ENCODE results near the gene BTBD16.

Gene BTBD16

DNA sequence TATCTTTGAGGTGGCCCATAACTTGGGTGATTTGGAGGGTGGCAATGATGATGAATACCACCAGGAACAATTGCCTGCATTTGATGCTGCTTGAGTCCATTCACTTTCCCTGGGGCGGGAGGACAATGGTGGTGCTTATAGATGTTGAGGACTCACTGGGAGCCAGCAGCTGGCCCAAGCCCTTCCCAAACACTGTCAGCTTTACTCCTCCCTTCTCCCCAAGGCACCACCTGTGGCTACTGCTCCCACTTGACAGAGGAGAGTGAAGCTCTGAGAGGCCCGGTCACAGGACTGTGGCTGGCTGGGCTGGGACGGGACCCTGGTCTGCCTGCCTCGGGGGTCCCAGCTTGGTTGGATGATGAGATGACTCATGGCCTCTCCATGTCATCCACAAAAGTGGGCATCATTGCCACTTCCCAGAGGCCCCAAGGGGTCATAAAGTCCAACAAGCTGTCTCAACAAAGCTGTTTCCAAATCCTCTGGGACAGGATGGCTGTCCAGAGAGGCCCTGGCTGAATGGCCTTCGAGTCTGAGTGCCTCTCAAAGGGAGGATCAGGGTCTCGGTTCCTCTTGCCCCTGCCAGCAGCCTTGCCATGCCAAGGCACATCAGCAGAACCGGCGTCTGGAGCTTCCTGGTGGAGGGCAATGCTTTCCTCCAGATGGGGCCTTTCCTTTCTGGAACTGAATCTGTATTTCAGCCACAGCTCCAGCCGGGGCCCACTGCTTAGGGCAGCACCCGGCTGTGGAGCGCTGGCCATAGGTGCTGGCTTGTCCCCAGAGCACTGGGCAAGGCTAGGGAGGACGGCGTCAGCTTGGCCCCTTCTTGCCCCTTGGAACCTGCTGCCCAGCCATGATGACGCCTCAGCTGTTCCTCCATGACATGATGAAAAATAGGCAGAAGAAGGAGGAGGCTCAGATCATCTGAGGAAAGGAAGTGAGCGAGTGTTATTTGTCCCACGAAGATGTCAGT lies 56.4 kb downstream of the BTBD16 start:
- Histone ChIP-seq H3K4me1 (ENCODE audit: control insufficient read depth, insufficient read depth, low read length) (peaks cover 14% of the 10 kb centered on the region), H3K36me3 (ENCODE audit: insufficient read depth, low read length) (no peaks in the 10 kb centered on the region), H3K4me3 (ENCODE audit: low read length) (no peak overlapping the region), H3K9ac (ENCODE audit: low read depth, low read length) (no peak overlapping the region), H3K4me2 (ENCODE audit: low read length) (no peak overlapping the region), H3K27me3 (ENCODE audit: control insufficient read depth, insufficient read depth, low read length) (peaks cover 26% of the 10 kb centered on the region), H3K9me3 (replicated peaks; ENCODE audit: low read length) (no peaks in the 10 kb centered on the region)

DNA sequence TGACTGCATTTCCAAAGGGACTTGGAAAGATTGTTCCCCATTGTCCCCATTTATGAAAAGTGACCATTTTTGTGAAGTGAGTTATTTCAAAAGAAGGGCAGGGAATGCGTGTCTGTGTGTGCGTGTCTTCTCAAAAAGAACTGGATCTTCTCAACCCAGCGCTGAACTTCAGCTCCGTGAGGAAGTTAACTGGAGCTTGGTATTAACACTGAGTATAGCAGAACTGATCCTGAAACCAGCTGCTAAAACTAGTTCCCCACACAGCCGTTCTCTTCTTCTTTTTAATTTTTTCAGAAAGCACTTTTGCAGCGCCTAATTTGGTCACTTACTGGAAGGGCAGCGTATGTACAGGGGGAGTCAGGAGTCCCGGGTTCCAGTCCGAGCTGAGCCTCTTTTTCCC lies 57.6 kb downstream of the BTBD16 start:
- H3K4me2 ChIP-seq (ENCODE audit: low read length) = no peak overlapping the region
- no peak overlapping the region for H3K9ac ChIP-seq (ENCODE audit: low read depth, low read length)
- peaks cover 13% of the 10 kb centered on the region for H3K4me1 ChIP-seq (ENCODE audit: control insufficient read depth, insufficient read depth, low read length)
- no peak overlapping the region for H3K4me3 ChIP-seq (ENCODE audit: low read length)
- peaks cover 26% of the 10 kb centered on the region for H3K27me3 ChIP-seq (ENCODE audit: control insufficient read depth, insufficient read depth, low read length)
- H3K9me3 ChIP-seq (replicated peaks; ENCODE audit: low read length) = no peaks in the 10 kb centered on the region
- no peaks in the 10 kb centered on the region for H3K36me3 ChIP-seq (ENCODE audit: insufficient read depth, low read length)

DNA sequence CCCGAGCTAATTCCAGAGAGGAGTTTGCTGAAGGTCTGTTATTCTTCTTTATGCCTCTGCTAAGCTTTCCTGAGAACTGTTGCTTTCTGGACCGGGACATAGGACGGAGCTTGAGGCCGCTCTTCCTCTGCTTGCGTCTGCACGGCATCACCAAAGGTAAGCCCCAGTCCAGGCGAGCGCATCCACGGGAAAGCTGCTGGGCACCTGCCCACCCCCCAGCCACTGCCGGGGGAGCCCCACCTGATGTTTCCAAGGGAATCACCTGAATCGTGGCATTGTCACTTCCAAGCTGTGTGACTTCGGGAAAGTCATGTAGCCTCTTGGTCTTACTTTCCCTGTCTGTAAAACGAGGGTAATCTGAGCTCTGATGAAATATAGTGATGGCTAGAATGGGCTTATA lies 58.3 kb downstream of the BTBD16 start:
- Histone ChIP-seq H3K36me3 (ENCODE audit: insufficient read depth, low read length) (no peaks in the 10 kb centered on the region), H3K4me1 (ENCODE audit: control insufficient read depth, insufficient read depth, low read length) (peaks cover 7% of the 10 kb centered on the region), H3K4me2 (ENCODE audit: low read length) (no peak overlapping the region), H3K9me3 (replicated peaks; ENCODE audit: low read length) (no peaks in the 10 kb centered on the region), H3K4me3 (ENCODE audit: low read length) (no peak overlapping the region), H3K27me3 (ENCODE audit: control insufficient read depth, insufficient read depth, low read length) (peaks cover 26% of the 10 kb centered on the region), H3K9ac (ENCODE audit: low read depth, low read length) (no peak overlapping the region)

DNA sequence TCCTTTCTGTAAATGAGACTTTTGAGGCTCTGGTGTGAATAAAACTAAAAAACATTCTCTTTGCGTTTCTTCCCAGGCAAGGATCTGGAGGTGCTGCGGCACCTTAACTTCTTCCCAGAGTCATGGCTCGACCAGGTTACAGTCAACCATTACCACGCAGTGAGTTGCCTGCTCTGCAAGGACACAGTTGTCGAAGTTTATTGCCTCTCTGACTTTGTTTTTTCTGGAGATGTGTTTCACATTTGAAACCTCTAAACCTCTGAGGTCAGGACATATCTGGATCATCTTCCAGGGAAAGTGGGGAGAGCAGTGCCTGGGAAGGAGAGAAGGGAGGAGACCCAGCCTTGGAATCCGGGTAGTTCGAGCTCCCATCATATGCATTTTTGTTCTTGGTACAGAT lies 60.0 kb downstream of the BTBD16 start:
- H3K4me1 ChIP-seq (ENCODE audit: control insufficient read depth, insufficient read depth, low read length) = no peaks in the 10 kb centered on the region
- H3K9ac ChIP-seq (ENCODE audit: low read depth, low read length) = no peak overlapping the region
- no peaks in the 10 kb centered on the region for H3K36me3 ChIP-seq (ENCODE audit: insufficient read depth, low read length)
- H3K9me3 ChIP-seq (replicated peaks; ENCODE audit: low read length) = no peaks in the 10 kb centered on the region
- peaks cover 26% of the 10 kb centered on the region for H3K27me3 ChIP-seq (ENCODE audit: control insufficient read depth, insufficient read depth, low read length)
- H3K4me3 ChIP-seq (ENCODE audit: low read length) = no peak overlapping the region
- H3K4me2 ChIP-seq (ENCODE audit: low read length) = no peak overlapping the region

DNA sequence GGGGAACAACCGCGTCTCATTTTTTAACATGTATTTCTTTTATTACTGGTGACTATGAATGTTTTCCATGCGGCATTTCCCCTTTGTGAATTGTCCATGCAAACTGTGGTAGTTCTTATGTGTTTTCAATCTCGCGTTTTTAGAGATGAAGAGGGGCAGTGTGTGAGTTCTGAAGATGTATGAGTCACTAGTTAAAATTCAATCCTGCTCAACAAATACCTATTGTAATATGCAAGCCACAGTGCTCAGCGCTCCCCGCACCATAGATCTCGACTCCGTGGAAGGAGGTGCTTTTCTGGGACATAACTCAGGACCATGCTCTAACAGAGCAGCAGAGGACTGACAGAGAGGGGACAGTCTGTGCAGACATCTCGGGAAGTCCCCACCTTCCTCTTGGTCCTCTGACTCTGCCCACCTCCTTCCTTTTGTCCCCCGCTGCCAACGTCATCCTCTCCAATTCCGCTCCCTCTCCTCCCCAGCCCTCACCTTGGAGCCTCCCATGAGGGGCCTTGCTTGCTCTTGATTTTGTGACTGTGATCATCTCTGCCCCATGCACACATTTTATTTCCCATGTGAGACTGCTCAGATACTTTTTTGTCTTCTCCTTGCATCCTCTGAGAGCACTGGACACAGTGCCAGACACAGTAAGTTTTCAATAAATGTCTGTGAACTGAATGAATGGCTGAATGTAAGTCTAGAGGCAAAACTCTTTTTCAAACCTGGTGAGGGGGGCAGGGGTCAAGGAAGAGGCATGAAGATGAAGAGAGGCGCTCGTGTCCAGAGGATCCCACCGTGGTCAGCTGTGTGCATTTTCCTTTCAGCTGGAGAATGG lies 60.7 kb downstream of the BTBD16 start:
- Histone ChIP-seq H3K4me1 (ENCODE audit: control insufficient read depth, insufficient read depth, low read length) (no peaks in the 10 kb centered on the region), H3K9ac (ENCODE audit: low read depth, low read length) (no peak overlapping the region), H3K36me3 (ENCODE audit: insufficient read depth, low read length) (no peaks in the 10 kb centered on the region), H3K4me3 (ENCODE audit: low read length) (no peak overlapping the region), H3K27me3 (ENCODE audit: control insufficient read depth, insufficient read depth, low read length) (peaks cover 26% of the 10 kb centered on the region), H3K9me3 (replicated peaks; ENCODE audit: low read length) (no peaks in the 10 kb centered on the region), H3K4me2 (ENCODE audit: low read length) (no peak overlapping the region)

DNA sequence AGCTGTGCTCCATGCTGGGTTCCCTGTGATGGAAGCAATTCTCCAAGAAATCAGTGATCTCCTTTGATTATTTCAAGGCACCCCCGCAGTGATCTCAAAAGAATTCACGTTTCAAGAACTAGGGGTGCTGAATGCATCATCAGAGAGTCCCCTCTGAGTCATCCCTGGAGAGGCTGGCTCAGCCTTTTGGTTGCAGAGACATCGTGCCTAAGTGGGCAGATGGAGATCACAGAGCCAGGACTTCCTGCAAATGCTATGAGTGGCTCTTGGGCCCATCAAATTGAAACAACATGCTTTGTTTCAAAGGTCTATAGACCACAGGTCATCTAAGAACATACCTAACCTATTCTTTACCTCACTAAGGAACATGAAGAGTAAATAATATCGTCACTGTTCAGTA lies 61.9 kb downstream of the BTBD16 start:
- Histone ChIP-seq H3K9me3 (replicated peaks; ENCODE audit: low read length) (no peaks in the 10 kb centered on the region), H3K9ac (ENCODE audit: low read depth, low read length) (no peak overlapping the region), H3K27me3 (ENCODE audit: control insufficient read depth, insufficient read depth, low read length) (peaks cover 26% of the 10 kb centered on the region), H3K4me1 (ENCODE audit: control insufficient read depth, insufficient read depth, low read length) (no peaks in the 10 kb centered on the region), H3K4me3 (ENCODE audit: low read length) (no peak overlapping the region), H3K4me2 (ENCODE audit: low read length) (no peak overlapping the region), H3K36me3 (ENCODE audit: insufficient read depth, low read length) (no peaks in the 10 kb centered on the region)

DNA sequence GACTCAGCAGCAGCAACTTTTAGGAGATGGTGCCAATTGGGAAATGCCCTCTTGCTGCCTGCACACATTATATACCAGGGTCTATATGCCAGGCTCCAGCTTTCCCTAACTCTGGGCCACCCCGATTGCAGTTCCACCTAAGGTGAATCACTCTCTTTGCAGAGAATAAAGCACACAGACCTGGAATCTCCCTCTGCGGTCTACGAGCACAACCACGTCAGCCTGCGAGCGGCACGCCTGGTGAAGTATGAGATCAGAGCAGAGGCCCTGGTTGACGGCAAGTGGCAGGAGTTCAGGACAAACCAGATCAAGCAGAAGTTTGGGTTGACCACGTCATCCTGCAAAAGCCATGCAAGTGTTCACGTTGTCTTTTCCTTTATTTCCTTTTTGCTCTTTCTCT lies 65.2 kb downstream of the BTBD16 start:
- H3K9ac ChIP-seq (ENCODE audit: low read depth, low read length) = no peak overlapping the region
- H3K4me2 ChIP-seq (ENCODE audit: low read length) = no peak overlapping the region
- H3K36me3 ChIP-seq (ENCODE audit: insufficient read depth, low read length) = no peaks in the 10 kb centered on the region
- H3K9me3 ChIP-seq (replicated peaks; ENCODE audit: low read length) = no peaks in the 10 kb centered on the region
- no peak overlapping the region for H3K4me3 ChIP-seq (ENCODE audit: low read length)
- peaks cover 8% of the 10 kb centered on the region for H3K27me3 ChIP-seq (ENCODE audit: control insufficient read depth, insufficient read depth, low read length)
- no peaks in the 10 kb centered on the region for H3K4me1 ChIP-seq (ENCODE audit: control insufficient read depth, insufficient read depth, low read length)

DNA sequence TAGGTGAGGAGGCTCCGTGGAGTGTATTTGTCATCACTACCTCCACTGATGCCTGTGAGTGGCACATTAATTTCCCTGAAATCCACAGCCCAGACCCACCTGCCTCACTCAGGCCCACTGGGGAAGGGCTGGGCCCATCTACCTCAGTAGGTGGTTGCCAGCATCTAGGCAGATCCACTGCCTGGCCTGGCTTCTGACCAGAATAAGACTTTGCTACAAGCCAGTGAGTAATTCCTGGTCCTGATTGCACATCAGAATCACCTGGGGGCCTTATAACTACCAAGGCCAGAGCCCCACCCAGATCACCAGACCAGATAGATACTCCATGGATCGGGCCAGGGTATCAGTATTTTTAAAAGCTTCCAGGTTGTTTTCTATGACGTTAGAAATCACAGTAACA lies 65.9 kb downstream of the BTBD16 start:
- H3K27me3 ChIP-seq (ENCODE audit: control insufficient read depth, insufficient read depth, low read length) = peaks cover 2% of the 10 kb centered on the region
- H3K4me1 ChIP-seq (ENCODE audit: control insufficient read depth, insufficient read depth, low read length) = no peaks in the 10 kb centered on the region
- H3K4me2 ChIP-seq (ENCODE audit: low read length) = no peak overlapping the region
- H3K4me3 ChIP-seq (ENCODE audit: low read length) = no peak overlapping the region
- H3K9me3 ChIP-seq (replicated peaks; ENCODE audit: low read length) = no peaks in the 10 kb centered on the region
- H3K9ac ChIP-seq (ENCODE audit: low read depth, low read length) = no peak overlapping the region
- no peaks in the 10 kb centered on the region for H3K36me3 ChIP-seq (ENCODE audit: insufficient read depth, low read length)

DNA sequence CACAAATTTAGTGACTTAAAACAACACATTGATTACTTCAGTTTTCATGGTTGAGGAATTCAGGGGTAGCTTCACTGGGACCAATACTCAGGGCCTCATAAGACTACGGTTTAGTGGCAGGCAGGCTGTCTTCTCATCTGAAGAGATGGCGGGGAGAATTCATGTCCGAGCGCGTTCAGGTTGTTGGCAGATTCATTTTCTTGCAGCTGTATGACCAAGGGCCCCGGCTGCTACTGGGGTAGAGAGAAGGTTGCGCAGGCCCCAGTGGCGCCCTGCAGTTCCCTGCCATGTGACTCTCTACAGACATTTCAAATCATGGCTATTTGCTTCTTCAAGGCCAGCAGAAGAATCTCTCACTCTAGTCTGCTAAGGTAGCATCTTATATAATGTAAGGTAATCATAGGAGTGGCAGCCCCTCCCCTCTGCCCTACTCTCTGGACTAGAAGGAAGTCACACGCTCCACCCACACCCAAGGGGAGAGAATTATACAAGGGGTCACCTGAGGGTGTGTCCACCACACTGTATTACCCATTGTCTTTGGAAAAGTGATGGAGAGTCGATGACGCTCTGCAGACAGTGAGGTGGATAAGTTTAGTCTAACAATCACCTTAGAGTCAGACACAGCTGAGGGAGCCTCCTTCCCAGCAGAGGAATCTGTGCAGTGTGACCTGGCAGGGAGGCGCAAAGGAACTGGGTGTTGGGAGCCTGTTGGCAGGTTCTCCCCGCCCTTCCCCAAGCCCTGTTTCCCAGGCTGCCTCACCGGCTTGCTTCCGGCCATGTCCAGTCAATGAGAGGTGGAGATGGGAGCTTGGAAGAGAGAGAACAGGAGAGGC lies 67.7 kb downstream of the BTBD16 start:
- no peak overlapping the region for H3K4me2 ChIP-seq (ENCODE audit: low read length)
- no peaks in the 10 kb centered on the region for H3K36me3 ChIP-seq (ENCODE audit: insufficient read depth, low read length)
- no peaks in the 10 kb centered on the region for H3K4me1 ChIP-seq (ENCODE audit: control insufficient read depth, insufficient read depth, low read length)
- no peaks in the 10 kb centered on the region for H3K27me3 ChIP-seq (ENCODE audit: control insufficient read depth, insufficient read depth, low read length)
- no peaks in the 10 kb centered on the region for H3K9me3 ChIP-seq (replicated peaks; ENCODE audit: low read length)
- H3K9ac ChIP-seq (ENCODE audit: low read depth, low read length) = no peak overlapping the region
- no peak overlapping the region for H3K4me3 ChIP-seq (ENCODE audit: low read length)

DNA sequence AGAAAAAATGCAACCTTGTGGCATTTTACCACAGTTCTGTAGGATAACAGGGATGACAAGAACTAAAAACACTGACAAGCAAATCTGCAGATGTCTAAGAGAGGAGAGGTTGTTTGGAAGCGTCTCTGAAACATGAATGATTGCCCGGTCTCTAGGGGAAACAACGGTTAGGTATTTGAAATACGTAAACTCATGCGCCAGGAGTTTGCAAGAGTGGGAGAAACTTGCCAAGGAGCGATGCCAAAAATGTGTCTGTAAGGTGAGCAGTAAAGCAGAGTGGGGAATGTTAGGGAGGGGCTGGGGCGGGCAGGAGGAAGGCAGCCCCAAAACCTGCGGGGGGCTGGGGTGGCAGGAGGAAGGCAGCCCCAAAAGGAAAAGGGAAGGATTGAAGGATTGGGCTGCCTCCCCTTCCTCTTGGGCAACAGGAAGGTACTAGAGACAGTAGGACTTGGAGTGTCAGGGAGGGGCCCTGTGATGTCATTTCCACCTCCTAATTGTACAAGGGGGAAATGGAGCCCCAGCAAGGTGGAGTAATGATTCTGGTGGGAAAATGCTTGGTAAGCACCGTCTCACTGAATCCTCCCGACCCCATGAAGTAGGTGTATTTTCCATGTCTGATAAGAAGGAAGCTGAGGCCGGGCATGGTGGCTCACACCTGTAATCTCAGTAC lies 70.2 kb downstream of the BTBD16 start:
- no peaks in the 10 kb centered on the region for H3K36me3 ChIP-seq (ENCODE audit: insufficient read depth, low read length)
- no peak overlapping the region for H3K4me3 ChIP-seq (ENCODE audit: low read length)
- H3K9ac ChIP-seq (ENCODE audit: low read depth, low read length) = no peak overlapping the region
- H3K4me2 ChIP-seq (ENCODE audit: low read length) = no peak overlapping the region
- H3K4me1 ChIP-seq (ENCODE audit: control insufficient read depth, insufficient read depth, low read length) = peaks cover 5% of the 10 kb centered on the region
- no peaks in the 10 kb centered on the region for H3K27me3 ChIP-seq (ENCODE audit: control insufficient read depth, insufficient read depth, low read length)
- H3K9me3 ChIP-seq (replicated peaks; ENCODE audit: low read length) = no peaks in the 10 kb centered on the region

All from skeletal muscle satellite cell (primary cell).